Measurements from ENCODE around the gene RERG. TPM values are rescaled to one million over a fixed set of nuclear protein-coding genes. Genes with fewer than 3 reads are reported as not detected.

RERG gene
- total and polyA plus RNA-seq, 2 experiments from 2014 or later: 1.1 to 1.5 TPM

GRCh38 chr12:15216036-15216889 lies 5.0 kb downstream of the RERG start (continued):
- TF ChIP-seq ZNF331 (CRISPR knock-in tag; IDR thresholded peaks at IDR 0.05; ENCODE audit: low read depth) (no peak), JUNB (IDR thresholded peaks at IDR 0.05; ENCODE audit: unreplicated experiment) (no peak), POLR2AphosphoS5 (IDR thresholded peaks at IDR 0.05; ENCODE audit: low read depth) (no peak), STAT1 (IDR thresholded peaks at IDR 0.05; ENCODE audit: unreplicated experiment) (no peak), EZH2phosphoT487 (IDR thresholded peaks at IDR 0.05; ENCODE audit: unreplicated experiment) (no peak), ZNF114 (CRISPR knock-in tag; IDR thresholded peaks at IDR 0.05) (no peak), EZH2 (IDR thresholded peaks at IDR 0.05; ENCODE audit: low read depth, unreplicated experiment) (no peak), CTCF (conservative IDR thresholded peaks at IDR 0.05; ENCODE audit: low read depth in 2 of 2) (no peak)

DNA sequence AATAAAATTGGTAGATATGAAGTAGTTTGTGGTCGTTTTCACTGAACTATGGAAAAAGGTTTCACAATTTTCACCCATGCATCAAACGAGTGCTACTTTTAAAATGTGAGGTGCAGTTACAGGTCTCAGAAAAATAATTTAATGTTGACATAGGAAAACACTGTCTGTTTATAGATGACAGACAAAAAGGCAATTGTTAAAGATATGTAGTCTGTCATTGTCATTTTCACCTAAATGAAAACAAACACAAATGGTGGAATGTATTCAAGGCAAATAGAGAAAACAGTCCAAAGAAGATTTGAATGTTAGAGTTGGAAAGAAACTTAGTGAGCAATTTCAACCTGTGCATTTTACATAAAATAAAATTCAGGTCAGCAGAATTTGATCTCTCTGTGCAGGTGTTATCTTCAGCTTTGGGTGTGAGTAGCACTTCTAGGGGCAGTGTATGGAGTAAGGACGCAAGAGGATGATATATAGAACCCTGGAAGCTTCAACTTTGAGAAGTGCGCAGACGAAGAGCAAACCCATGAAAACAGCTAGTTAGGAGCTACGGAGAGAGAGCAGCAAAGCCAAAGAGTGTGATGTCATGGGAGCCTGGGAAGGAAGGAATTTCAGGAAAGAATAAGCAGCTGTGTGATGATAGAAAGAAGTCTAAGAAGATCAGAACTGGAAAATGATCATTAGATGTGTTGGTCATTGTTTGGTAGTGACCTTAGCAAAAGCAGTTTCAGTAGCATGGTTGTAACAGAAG lies 6.2 kb downstream of the RERG start:
- H3K27ac ChIP-seq (ENCODE audit: low read depth): no peak overlapping the region
- H3K79me2 ChIP-seq (replicated peaks; ENCODE audit: insufficient read depth): no peaks in the 10 kb centered on the region
- H2AFZ ChIP-seq: no peak overlapping the region
- no peaks in the 10 kb centered on the region for H3F3A ChIP-seq (replicated peaks; ENCODE audit: low read depth)
- H3K4me1 Mint-ChIP-seq: no peaks in the 10 kb centered on the region; the same call in 2 of the 3 replicates
- H3K36me3 Mint-ChIP-seq (ENCODE audit: low read depth): no peaks in the 10 kb centered on the region
- H3K36me3 ChIP-seq (ENCODE audit: insufficient read depth): no peaks in the 10 kb centered on the region
- no peaks in the 10 kb centered on the region for H3K9me2 ChIP-seq (ENCODE audit: insufficient read depth)
- no peak overlapping the region for H3K4me2 ChIP-seq
- peaks cover 10% of the 10 kb centered on the region for H3K4me1 ChIP-seq (ENCODE audit: insufficient read depth)
- H3K27ac Mint-ChIP-seq: no peak overlapping the region
- H4K20me1 ChIP-seq (replicated peaks; ENCODE audit: insufficient read depth): no peaks in the 10 kb centered on the region
- H3K4me3 Mint-ChIP-seq: no peak overlapping the region
- H3K4me3 ChIP-seq: no peak overlapping the region
- DNase-seq (ENCODE audit: low spot score): no peak
- no peaks in the 10 kb centered on the region for H3K27me3 ChIP-seq (ENCODE audit: insufficient read depth)
- H3K27me3 Mint-ChIP-seq (ENCODE audit: insufficient read depth, low read depth, poor library complexity): no peaks in the 10 kb centered on the region
- H3K9me3 Mint-ChIP-seq: no peaks in the 10 kb centered on the region
- ATAC-seq: no peak
- TF ChIP-seq ZNF331 (CRISPR knock-in tag; IDR thresholded peaks at IDR 0.05; ENCODE audit: low read depth) (no peak), POLR2AphosphoS5 (IDR thresholded peaks at IDR 0.05; ENCODE audit: low read depth) (no peak), STAT1 (IDR thresholded peaks at IDR 0.05; ENCODE audit: unreplicated experiment) (no peak), JUNB (IDR thresholded peaks at IDR 0.05; ENCODE audit: unreplicated experiment) (no peak), EZH2 (IDR thresholded peaks at IDR 0.05; ENCODE audit: low read depth, unreplicated experiment) (no peak), ZNF114 (CRISPR knock-in tag; IDR thresholded peaks at IDR 0.05) (no peak), REST (IDR thresholded peaks at IDR 0.05; ENCODE audit: unreplicated experiment) (no peak)
- TF ChIP-seq, protein P1, sequence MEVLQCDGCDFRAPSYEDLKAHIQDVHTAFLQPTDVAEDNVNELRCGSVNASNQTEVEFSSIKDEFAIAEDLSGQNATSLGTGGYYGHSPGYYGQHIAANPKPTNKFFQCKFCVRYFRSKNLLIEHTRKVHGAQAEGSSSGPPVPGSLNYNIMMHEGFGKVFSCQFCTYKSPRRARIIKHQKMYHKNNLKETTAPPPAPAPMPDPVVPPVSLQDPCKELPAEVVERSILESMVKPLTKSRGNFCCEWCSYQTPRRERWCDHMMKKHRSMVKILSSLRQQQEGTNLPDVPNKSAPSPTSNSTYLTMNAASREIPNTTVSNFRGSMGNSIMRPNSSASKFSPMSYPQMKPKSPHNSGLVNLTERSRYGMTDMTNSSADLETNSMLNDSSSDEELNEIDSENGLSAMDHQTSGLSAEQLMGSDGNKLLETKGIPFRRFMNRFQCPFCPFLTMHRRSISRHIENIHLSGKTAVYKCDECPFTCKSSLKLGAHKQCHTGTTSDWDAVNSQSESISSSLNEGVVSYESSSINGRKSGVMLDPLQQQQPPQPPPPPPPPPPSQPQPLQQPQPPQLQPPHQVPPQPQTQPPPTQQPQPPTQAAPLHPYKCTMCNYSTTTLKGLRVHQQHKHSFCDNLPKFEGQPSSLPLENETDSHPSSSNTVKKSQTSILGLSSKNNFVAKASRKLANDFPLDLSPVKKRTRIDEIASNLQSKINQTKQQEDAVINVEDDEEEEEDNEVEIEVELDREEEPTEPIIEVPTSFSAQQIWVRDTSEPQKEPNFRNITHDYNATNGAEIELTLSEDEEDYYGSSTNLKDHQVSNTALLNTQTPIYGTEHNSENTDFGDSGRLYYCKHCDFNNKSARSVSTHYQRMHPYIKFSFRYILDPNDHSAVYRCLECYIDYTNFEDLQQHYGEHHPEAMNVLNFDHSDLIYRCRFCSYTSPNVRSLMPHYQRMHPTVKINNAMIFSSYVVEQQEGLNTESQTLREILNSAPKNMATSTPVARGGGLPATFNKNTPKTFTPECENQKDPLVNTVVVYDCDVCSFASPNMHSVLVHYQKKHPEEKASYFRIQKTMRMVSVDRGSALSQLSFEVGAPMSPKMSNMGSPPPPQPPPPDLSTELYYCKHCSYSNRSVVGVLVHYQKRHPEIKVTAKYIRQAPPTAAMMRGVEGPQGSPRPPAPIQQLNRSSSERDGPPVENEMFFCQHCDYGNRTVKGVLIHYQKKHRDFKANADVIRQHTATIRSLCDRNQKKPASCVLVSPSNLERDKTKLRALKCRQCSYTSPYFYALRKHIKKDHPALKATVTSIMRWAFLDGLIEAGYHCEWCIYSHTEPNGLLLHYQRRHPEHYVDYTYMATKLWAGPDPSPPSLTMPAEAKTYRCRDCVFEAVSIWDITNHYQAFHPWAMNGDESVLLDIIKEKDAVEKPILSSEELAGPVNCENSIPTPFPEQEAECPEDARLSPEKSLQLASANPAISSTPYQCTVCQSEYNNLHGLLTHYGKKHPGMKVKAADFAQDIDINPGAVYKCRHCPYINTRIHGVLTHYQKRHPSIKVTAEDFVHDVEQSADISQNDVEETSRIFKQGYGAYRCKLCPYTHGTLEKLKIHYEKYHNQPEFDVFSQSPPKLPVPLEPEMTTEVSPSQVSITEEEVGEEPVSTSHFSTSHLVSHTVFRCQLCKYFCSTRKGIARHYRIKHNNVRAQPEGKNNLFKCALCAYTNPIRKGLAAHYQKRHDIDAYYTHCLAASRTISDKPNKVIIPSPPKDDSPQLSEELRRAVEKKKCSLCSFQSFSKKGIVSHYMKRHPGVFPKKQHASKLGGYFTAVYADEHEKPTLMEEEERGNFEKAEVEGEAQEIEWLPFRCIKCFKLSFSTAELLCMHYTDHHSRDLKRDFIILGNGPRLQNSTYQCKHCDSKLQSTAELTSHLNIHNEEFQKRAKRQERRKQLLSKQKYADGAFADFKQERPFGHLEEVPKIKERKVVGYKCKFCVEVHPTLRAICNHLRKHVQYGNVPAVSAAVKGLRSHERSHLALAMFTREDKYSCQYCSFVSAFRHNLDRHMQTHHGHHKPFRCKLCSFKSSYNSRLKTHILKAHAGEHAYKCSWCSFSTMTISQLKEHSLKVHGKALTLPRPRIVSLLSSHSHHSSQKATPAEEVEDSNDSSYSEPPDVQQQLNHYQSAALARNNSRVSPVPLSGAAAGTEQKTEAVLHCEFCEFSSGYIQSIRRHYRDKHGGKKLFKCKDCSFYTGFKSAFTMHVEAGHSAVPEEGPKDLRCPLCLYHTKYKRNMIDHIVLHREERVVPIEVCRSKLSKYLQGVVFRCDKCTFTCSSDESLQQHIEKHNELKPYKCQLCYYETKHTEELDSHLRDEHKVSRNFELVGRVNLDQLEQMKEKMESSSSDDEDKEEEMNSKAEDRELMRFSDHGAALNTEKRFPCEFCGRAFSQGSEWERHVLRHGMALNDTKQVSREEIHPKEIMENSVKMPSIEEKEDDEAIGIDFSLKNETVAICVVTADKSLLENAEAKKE (CRISPR knock-in tag; IDR thresholded peaks at IDR 0.05): no peak
